Activated CD4-positive, alpha-beta T cell treated with anti-CD3 and anti-CD28 coated beads, Interleukin-2, amount 50 U/mL, for 16 hours (primary cell): ENCODE measurements around the gene RELB.

Source experiments
- DNase-seq: peaks from one replicate; pipeline ENCODE4 v3.0.0-alpha.2; 2020

The RELB gene

GRCh38 chr19:45063851-45064801 is 62.9 kb downstream of the RELB start:
- DNase-seq: no peak

DNA sequence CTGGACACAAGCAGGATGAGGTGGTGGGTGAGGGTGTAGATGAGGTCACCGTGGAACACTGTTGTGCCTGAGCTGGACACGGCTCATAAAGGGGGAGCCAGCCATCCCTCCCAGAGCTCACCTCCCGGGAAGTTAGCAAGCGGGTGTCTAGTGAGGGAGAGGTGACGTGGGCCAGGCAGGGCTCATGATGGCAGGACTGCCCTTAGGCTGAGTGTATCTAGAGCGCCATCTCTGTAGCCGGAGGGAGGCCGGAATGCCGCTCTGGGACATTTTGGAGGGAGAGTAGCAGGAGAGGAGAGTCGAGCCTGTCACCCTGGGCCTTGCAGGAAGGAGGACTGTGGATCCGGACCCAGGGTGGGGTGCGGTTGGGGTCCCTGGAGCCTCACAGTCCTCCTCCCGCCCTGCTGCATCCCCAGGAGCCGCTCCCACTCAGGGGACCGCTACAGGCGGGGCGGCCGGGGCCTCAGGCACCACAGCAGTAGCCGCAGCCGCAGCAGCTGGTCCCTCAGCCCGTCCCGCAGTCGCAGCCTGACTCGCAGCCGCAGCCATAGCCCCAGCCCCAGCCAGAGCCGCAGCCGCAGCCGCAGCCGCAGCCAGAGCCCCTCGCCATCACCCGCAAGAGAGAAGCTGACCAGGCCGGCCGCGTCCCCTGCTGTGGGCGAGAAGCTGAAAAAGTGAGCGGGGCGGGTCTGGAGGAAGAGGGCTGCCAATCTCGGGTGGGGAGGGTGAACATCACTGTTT is 65.8 kb downstream of the RELB start:
- no peak for DNase-seq

GRCh38 chr19:45068041-45068440 is 66.8 kb downstream of the RELB start:
- no peak for DNase-seq

GRCh38 chr19:45069056-45069455 is 67.8 kb downstream of the RELB start:
- DNase-seq: no peak

- no peak for DNase-seq
Measured at GRCh38 chr19:45070214-45070613, 69.0 kb downstream of the RELB start.

DNA sequence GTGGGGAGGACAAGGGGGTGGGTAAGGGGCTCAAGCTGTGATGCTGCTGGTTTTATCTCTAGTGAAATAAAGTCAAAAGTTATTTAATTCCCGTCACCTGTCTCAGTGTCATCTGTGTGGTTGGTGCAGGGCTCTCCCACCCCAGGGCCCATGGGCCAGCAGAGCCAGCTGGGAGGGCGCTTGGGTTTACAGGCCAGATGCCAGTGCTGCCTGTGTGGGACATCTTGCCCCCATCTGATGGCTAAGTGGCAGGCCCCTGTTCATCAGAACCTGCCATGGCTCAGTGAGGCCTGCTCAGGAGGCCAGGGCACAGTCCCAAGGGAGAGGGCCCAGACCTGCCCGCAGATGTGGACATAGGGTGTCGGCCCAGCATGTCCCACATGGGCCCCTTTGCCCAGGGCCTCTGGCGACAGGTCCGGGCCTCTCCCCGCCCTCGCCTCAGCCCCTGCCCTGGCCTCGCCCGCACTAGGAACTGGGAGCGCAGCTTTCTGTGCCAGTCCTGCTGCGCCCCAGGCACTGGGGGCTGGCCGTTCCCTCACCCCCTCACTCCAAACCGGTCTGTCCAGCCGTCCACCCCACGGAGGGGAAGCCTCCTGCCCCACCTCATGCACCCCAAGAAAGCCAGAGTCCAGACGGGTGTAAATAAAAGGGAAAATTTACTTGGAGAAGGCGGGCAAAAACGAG is 69.7 kb downstream of the RELB start:
- no peak for DNase-seq

DNA sequence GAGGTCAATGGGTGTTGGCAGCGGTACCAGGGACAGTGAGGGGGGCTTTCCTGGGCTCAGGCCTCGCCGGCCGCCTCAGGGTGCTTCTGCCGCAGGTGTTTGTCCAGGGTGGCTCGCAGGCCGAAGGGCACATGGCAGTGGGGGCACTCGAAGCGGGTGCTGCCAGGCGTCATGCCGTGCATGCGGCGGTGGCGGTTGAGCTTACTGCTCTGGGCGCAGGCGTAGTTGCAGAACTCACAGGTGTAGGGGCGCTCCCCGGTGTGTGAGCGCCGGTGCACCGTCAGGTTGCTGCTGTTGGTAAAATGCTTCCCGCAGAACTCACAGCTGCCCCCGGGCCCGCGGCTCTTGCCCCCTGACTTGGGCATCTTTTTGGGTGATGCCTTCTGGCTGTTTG is 70.3 kb downstream of the RELB start:
- DNase-seq: no peak

DNA sequence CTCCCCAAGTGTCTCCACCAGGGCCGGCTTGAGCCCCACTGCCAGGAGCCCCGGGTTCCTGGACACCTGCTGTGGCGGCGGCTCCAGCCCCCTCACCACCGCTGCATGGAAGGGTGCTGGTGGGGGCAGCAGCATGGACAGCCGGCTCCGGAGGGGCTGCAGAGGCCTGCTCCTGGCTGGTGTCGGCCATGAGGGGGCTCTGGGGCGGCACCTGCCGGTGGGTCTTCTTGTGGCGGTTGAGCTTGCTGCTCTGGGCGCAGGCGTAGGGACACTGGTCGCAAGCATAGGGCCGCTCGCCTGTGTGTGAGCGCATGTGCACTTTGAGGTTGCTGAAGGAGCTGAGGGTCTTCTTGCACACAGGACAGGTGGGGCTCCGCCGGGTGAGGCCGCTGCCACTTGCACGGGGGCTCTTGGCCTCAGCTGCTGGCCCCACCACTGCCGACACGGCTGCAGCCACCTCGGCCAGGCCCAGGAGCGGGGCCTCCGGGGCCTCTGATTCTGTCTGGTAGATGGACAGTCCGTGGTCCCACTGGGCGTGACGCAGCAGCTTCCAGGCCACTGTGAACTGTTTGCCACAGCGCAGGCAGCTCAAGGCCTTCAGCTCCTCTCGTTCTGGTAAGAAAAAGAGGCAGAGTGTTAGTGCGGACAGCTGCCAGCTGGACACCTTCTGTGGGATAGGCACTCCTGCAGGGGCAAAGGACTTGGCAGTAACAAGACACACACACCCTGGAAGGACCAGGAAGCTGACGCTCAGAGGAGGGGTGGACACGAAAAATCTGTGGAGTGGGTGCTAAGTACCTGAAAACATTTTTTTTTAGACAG is 70.9 kb downstream of the RELB start:
- DNase-seq: no peak

- no peak for DNase-seq
Measured at GRCh38 chr19:45074744-45075300, 73.6 kb downstream of the RELB start.

GRCh38 chr19:45075301-45076028 is 74.2 kb downstream of the RELB start:
- DNase-seq: peak; percentile 58

DNA sequence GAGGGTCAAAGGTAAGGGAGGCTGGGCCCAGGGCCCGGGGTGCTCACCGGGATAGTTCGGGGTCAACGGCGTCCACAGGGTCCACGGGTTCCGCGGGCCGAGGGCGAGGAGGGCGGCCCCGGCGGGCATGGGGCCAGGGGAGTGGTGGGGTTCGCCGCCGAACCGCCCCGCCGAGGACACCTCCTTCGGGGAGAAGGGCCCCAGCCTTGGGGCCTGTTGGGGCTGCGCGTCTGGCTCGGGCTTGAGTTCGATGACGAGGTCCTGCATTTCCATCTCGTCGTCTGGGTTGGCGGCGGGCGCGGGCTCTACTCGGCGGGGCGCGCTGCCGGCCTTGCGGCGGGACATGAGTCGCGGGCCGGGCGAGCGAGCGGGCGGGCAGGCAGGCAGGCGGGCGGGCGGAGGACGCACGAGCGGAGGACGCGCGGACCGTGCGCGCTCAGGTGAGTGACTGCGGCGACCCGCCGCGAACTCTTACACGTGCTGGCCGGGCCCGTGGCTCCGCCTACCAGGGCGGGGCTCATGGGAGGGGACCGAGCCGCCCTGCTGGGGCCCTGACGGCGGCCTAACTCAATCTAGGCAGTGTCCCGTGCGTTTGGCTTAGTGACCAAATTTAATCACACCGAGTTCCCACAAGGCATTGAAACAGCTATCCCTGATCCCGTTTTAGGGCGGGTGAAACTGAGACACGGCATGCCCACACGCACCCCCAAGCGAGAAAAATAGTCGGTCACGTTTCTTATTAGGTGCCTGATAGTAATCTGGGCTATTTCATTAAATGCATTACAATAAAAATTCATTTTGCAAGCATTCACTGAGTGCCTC is 75.0 kb downstream of the RELB start, which contains the start of gene ZNF296:
Gene ZNF296, minus strand, starts transcription at position 450 of the 822 bp plus-strand sequence. Its CDS starts 105 bp downstream, at position 345.
- DNase-seq: peak; percentile 88

GRCh38 chr19:45076851-45077730 is 75.8 kb downstream of the RELB start:
- no peak for DNase-seq

DNA sequence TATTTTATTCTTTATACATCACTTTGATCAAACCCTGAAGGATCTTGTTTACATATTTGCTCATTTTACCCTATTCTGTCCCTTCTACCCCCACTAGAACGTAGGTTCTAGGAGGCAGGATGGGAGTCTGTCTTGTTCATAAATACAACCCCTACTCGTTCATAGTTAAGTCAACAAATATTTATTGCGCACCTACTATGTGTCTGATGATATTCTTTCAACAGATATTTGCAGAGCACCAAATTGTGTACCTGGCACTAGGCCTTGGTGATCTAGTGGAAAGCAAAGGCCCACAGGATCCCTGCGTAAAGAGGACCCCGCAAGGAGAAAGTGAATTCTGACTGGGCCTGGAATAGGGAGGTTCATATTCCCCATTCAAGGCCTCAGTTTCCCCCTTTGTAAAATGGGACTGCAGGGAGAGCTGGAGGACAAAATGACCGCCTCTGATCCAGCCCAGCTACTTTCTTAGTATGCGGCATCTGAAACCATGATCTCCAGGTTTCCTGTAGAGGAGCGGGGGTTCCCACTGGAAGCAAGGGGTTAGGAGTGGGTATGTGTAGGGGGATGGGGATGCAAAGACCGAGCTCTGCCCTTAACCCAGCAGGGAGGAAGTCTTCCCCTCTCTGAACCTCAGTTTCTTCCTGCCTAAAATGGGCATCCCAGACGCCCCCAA is 77.3 kb downstream of the RELB start:
- no peak for DNase-seq

DNA sequence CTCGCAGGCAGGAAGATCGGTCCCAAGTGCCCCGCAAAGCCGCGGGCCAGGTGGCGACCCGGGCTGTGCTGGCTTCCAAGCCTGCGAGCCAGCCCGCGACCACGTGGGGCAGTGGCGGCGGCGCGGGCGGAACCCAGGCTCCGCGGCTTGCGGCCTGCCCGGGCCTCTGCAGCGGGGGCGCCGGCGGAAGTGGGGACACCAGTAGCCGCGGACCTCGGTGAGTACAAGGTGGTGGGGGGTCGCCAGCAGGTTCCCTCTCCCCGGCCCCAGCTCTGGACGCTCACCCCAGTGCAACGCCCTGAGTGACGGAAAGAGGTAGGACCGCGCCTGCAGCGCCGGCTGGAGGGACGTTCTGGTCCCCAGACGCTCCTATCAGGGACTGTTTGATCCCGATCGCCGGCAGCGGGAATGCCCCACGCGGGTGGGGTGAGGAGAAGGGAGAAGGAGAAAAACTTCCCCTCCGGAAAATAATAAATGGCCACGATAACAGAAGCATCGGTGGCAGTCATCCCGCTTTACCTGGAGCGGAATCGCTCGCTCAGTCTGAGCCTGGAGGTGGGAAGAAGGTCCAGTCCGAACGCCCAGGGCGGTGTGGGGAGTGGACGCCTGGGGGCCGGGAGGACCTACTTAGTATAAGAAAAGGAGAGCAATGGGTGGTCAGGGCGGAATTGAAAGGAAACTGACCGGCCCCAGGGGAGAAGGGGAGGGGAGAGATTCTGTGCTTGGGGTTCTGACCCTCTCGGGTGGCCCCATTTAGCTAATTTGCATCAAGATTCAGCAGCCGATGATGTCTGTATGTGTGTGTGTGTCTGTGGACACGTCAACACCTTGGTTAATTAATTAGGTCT is 78.0 kb downstream of the RELB start, which contains the start of gene GEMIN7:
Gene GEMIN7, plus strand, starts transcription at position 198 of the 848 bp plus-strand sequence. CDS start 10,855 bp downstream, outside the sequence.
- peak; percentile 85 for DNase-seq

DNA sequence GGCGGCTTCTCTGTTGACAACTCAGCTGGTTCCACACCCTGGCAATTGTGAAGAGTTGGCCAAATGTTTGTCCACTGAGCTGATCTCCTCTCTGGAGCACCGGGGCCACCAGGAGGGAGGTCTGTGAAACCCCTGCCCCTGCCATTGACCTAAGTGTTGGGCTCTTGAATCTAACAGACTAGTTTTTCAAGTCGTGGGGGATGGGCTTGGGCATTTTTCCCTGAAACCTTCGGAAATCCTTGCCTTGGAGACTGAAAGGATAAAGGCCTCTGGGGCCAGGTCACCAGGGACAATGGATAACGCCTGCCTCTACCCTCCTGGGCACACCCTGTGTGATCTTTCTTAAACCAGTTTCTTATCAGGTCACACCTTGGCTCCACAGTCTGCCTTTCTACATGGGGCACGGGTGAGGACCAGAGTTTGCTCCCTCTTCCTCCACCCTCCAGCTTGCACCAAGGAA is 78.7 kb downstream of the RELB start:
- no peak for DNase-seq

- DNase-seq: no peak
Measured at GRCh38 chr19:45082170-45082569, 80.9 kb downstream of the RELB start.

DNA sequence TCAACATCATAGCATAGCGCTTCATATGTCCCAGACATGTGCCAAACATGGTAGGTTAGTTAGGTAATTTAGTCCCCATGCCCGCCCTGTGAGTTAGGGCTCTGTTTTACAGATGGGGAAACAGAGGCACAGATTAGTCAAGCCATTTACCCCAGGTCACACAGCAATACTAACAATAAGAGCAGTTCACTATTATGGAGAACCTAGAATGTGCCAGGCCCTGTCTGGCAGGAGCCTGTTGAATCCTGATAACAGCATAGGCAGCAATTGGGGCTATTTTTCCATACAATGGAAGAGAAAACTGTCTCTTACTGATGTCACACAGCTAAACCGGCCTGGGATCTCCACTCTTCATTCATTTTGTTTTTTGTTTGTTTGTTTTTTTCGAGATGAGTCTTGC is 85.2 kb downstream of the RELB start:
- no peak for DNase-seq
